ENCODE measurements around the gene ADARB2.

ADARB2 gene

DNA sequence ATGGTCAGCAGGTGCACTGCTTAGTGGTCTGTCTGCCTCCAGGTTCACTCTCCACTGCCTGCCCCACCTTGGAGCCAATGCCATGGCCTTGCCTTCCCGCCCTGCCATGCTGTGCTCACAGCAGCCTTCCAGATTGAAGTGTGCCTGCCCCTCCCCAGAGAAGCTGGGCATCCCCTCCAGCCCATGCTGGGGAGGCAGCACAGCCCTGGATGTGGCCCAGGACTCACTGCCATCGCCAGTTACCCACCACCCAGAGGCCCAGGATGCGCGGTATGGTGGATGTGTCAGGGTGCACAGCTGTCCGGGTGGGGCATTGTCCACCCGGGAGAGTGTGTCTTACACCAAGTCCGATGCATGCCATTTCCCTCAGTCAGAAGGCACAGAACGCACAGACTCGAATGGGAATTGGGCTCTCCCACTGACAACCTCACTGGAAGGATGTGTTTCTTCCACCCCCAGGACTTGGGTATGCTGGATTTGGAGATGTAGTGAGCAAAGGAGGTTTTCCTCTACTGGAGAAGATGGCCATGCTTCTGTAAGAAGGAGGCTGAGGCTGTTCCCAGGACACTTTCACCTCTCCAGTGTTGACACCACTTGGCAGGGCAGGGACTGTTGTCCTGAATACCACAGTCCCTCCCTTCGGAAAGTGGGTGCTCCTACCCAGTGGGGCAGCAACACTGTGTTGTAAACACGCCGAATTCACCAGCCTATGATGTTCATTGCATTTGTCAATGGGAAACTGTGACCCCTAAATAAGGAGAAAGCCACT lies 122.0 kb downstream of the ADARB2 start:
- TF ChIP-seq, protein P1, sequence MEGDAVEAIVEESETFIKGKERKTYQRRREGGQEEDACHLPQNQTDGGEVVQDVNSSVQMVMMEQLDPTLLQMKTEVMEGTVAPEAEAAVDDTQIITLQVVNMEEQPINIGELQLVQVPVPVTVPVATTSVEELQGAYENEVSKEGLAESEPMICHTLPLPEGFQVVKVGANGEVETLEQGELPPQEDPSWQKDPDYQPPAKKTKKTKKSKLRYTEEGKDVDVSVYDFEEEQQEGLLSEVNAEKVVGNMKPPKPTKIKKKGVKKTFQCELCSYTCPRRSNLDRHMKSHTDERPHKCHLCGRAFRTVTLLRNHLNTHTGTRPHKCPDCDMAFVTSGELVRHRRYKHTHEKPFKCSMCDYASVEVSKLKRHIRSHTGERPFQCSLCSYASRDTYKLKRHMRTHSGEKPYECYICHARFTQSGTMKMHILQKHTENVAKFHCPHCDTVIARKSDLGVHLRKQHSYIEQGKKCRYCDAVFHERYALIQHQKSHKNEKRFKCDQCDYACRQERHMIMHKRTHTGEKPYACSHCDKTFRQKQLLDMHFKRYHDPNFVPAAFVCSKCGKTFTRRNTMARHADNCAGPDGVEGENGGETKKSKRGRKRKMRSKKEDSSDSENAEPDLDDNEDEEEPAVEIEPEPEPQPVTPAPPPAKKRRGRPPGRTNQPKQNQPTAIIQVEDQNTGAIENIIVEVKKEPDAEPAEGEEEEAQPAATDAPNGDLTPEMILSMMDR (IDR thresholded peaks at IDR 0.05; ENCODE audit: control extremely low read depth, extremely low read depth, low read depth, missing control alignments), result no peak
- ChIA-PET POLR2A (no interaction called here), CTCF (no interaction called here)
- no peak for DNase-seq (ENCODE audit: extremely low spot score)

DNA sequence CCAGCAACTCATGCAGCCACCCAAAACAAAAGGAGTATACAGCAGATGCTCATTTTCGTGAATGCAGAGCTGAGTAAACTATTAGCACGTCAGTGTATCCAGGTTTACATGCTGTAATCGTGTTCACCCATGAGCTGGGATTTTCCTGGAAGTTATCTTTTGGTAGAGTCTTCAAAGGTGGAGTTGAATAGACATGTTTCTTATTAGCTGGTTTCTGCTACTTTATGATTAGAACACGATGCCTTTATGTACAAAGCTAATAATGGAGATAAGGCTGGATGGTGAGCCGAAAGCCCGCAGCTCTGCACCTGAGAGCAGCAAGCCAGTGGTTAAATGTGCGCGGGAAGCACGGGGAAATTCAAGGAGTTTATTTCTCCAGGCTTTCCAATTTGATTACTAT lies 123.8 kb downstream of the ADARB2 start:
- POLR2A ChIA-PET, result no interaction called here
- TF ChIP-seq, protein P1 (IDR thresholded peaks at IDR 0.05; ENCODE audit: control extremely low read depth, extremely low read depth, low read depth, missing control alignments), result no peak
- DNase-seq (ENCODE audit: extremely low spot score), result no peak
- CTCF ChIA-PET, result interaction anchor here (2.0 kb wide), 1 partner anchor 10 kb away, joined by 7 read pairs; no protein-coding TSS in a partner anchor

DNA sequence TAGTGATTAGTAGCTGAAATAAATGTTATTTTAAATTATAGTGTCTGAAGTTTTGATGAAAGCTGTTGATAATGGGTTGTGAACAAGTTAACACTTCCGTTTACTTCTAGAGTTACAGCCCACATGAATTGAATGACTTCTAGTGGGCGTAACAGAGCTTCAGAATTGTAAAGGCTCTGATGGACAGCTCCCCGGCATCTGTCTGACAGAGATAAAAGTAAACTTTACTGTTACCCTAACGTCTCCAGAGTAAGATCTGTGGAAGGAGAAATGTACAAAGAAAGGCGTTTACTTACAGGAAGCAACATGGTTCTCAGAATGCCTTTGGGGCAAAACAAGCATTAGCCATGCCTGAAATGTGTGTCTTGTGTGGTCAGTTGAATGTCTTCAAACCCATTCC lies 124.4 kb downstream of the ADARB2 start:
- POLR2A ChIA-PET, result no interaction called here
- no peak for DNase-seq (ENCODE audit: extremely low spot score)
- TF ChIP-seq, protein P1 (IDR thresholded peaks at IDR 0.05; ENCODE audit: control extremely low read depth, extremely low read depth, low read depth, missing control alignments), result no peak
- CTCF ChIA-PET, result interaction anchor here (0.9 to 2.0 kb wide), 4 partner anchors 9 to 28 kb away, joined by 3 to 7 read pairs (median 3); no protein-coding TSS in a partner anchor

DNA sequence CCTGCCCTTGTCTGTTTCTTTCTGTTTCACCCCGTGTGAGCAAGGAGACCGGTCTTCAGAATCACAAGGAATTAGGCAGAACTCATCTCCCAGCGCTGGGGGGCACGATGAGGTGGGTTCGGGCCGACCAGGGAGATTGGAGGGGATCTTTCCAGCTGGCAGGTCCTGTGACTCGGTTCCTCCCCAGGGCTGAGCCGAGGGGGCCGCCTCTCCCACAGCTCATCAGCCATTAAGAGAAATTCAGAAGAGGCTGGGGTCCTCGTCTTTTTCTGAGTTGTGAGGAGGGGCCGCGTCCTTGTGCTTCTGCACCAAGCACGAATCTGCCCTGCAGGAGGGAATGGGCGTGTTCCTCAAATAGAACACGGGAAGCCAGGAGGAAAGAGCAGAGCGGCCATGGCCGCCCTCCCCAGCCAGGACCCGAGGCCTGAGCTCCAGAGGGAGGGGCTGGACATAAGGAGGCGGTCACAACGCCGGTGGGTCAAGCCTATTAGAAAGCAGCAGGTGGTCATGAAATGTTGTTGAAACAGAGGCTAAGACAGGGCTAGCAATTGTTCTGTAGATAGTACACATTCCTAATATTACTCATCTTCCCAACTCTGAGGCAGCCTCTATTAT lies 125.3 kb downstream of the ADARB2 start:
- no peak for DNase-seq (ENCODE audit: extremely low spot score)
- POLR2A ChIA-PET, result no interaction called here
- CTCF ChIA-PET, result interaction anchor here (0.9 to 2.0 kb wide), 4 partner anchors 8 to 28 kb away, joined by 3 to 7 read pairs (median 3); no protein-coding TSS in a partner anchor
- TF ChIP-seq, protein P1 (IDR thresholded peaks at IDR 0.05; ENCODE audit: control extremely low read depth, extremely low read depth, low read depth, missing control alignments), result no peak

DNA sequence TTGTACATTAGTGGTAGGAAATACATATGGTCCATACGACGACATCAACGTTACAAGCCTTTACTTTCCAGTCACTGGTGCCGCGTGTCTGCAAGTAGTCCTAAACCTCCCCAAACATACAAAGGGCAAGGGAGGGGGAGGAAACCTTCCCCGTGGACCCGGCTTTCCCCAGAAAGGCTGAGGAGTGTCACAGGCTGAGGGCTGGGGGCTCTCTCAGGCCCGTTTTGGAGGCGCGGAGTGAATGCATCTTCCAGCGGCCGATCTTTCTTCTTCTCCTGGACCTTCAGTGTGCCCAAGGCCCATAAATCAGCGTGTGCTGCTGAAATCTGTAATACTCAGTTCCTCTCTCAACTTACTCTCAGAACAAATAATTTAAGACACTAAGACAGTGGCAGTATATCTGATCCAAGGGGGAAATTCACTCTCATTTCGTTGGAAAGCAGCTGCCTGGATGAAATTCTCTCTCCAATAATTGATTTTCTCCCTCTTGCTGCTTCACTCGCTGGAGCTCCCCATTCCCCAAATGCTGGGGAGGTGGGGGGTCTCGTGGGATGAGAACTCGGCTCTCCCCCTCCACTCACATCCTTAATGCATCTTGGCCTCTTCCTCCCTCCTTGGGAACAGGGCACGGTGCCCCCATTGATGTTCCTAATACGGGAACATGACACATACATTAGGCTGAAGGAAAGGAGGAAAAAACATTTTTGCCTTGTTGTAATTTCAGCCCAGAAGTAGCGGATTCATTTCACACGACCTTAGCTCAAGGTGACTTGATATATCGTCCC lies 126.1 kb downstream of the ADARB2 start:
- CTCF ChIA-PET, result interaction anchor here (1.6 kb wide), 1 partner anchor 29 kb away, joined by 3 read pairs; no protein-coding TSS in a partner anchor
- TF ChIP-seq, protein P1 (IDR thresholded peaks at IDR 0.05; ENCODE audit: control extremely low read depth, extremely low read depth, low read depth, missing control alignments), result no peak
- no peak for DNase-seq (ENCODE audit: extremely low spot score)
- POLR2A ChIA-PET, result no interaction called here

DNA sequence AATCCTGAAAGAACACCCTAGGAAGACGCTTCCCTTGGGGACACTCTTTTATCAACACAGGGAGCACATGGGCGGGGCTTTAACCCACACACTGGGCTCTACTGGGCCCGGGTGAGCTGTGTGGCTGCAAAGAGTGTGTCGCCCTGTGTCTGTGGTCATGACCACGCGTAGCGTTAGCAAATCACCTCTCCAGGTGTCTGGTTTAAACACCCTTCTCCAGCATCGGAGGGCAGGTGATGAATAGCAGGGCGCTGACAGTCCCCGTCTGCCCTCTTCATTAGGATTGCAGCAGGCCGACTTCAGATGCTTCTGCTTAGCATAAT lies 127.7 kb downstream of the ADARB2 start:
- POLR2A ChIA-PET, result no interaction called here

More for the DNA sequence above, 127.7 kb downstream of the ADARB2 start:
- no peak for DNase-seq (ENCODE audit: extremely low spot score)
- TF ChIP-seq, protein P1 (IDR thresholded peaks at IDR 0.05; ENCODE audit: control extremely low read depth, extremely low read depth, low read depth, missing control alignments), result no peak
- CTCF ChIA-PET, result interaction anchor here (0.7 kb wide), 1 partner anchor 15 kb away, joined by 3 read pairs; no protein-coding TSS in a partner anchor

Data from GM10248 (cell line).